Upper lobe of right lung (tissue), 1 donor: ENCODE measurements around the gene SYPL2. TPM values are rescaled to one million over a fixed set of nuclear protein-coding genes. Genes with fewer than 3 reads are reported as not detected.
A peak's percentile ranks its signal among the peaks of the same experiment; 100 is the strongest.

Experiments used
- ATAC-seq: fragments of 200-7000 bp; cut with Tn5 transposase; one replicate; pipeline ENCODE4 v1.9.1; 2020; ENCODE audit warnings: mild to moderate bottlenecking, moderate library complexity
- DNase-seq: peaks from one replicate; pipeline ENCODE4 v3.0.0-alpha.2; 2020
- H3K27ac ChIP-seq: fragments of 200-600 bp; one replicate; pipeline ENCODE4 v1.8.0; 2022
- H3K27me3 ChIP-seq: fragments of 200-600 bp; one replicate; pipeline ENCODE4 v1.8.0; 2022; ENCODE audit warnings: mild to moderate bottlenecking
- H3K36me3 ChIP-seq: fragments of 200-600 bp; one replicate; pipeline ENCODE4 v1.8.0; 2022
- H3K4me1 ChIP-seq: fragments of 200-600 bp; one replicate; pipeline ENCODE4 v1.8.0; 2022
- H3K4me3 ChIP-seq: fragments of 200-600 bp; one replicate; pipeline ENCODE4 v1.8.0; 2022; ENCODE audit warnings: mild to moderate bottlenecking
- H3K9me3 ChIP-seq: fragments of 200-600 bp; one replicate; pipeline ENCODE4 v1.8.0; 2022
- CTCF ChIP-seq: fragments of 200-600 bp; IDR thresholded peaks from one replicate; pipeline ENCODE4 v1.8.0; 2022; ENCODE audit warnings: antibody characterized with exemption
- intact Hi-C: fragments of 100-400 bp; cut with DNase I; formaldehyde crosslinking; loops from one replicate; pipeline ENCODE4 v1.11.0; 2022
- total RNA-seq: library from RNA; stranded (reverse); fragmentation: NEBNext Ultra II Directional; extraction: Animal tissue kit (Norgen Biotek cat#: 25700); gene quantifications from one replicate; pipeline ENCODE4 v1.2.1, GENCODE V29; 2021
- donor health status: DM: no; HTN: yes; CAD: no; lungs with severe emphysema.

SYPL2 gene
- total RNA-seq, 1 donor from 2014 or later: 3.1 TPM

DNA sequence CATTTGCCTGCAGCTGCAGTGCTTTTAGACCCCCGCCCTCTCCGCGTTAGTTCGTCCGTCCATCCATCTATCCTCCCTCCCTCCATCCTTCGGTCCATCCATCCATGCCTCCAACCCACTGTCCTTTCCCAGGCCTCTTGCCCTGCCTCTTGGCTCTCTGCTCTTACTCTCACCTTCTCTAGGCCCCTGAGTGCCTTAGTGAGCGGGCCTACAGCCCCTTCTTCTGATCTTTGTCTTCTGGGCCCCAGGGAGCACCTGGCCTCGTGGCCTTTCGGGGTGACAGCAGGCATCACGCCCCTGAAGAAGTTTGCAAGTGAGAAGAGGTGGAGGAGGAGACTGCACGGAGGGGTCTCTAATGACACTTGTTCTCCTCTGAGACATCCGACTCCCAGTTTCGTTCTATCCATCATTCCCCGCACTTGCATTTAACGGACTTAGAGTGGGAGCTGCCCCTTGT lies 18.2 kb downstream of the SYPL2 start:
- intact Hi-C loops: no loop called here
- H3K27me3 ChIP-seq: no peaks in the 10 kb centered on the region
- H3K27ac ChIP-seq: peak overlapping the region; percentile 98
- no peaks in the 10 kb centered on the region for H3K9me3 ChIP-seq
- H3K4me3 ChIP-seq: peak overlapping the region; percentile 65
- ATAC-seq: no peak
- no peak for DNase-seq
- TF ChIP-seq CTCF: no peak
- peaks cover 4% of the 10 kb centered on the region for H3K4me1 ChIP-seq
- peaks cover 6% of the 10 kb centered on the region for H3K36me3 ChIP-seq

DNA sequence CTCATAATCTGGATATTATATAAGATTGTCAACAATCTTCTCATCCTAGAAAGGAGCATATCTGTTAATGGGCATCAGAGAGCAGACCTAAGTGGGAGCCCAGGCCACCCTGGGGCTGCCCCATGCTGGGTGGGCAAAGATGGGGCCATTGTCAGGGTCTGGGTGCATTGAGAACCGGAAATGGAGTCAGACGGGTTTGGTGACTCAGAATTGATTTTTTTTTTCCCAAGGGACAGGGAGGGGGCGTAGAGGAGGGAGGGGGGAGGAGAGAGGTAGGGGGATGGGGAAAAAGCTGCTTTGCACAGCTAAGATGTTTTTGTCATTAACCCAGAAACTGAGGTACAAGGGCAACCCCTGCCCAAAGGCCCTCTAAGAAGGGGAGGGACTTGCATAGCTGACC lies 18.7 kb downstream of the SYPL2 start:
- Histone ChIP-seq H3K27me3 (no peaks in the 10 kb centered on the region), H3K4me1 (peaks cover 4% of the 10 kb centered on the region), H3K27ac (no peak overlapping the region), H3K4me3 (no peak overlapping the region), H3K36me3 (peaks cover 6% of the 10 kb centered on the region), H3K9me3 (no peaks in the 10 kb centered on the region)
- ATAC-seq (no peak), DNase-seq (no peak)
- TF ChIP-seq CTCF: no peak
- intact Hi-C loops: no loop called here

GRCh38 chr1:109487261-109487660 lies 20.9 kb downstream of the SYPL2 start:
- intact Hi-C loops: no loop called here
- ATAC-seq: no peak
- H3K4me1 ChIP-seq: peaks cover 4% of the 10 kb centered on the region
- TF ChIP-seq CTCF: no peak
- H3K4me3 ChIP-seq: no peak overlapping the region
- no peak overlapping the region for H3K27ac ChIP-seq
- DNase-seq: no peak
- H3K9me3 ChIP-seq: no peaks in the 10 kb centered on the region
- peaks cover 6% of the 10 kb centered on the region for H3K36me3 ChIP-seq
- H3K27me3 ChIP-seq: no peaks in the 10 kb centered on the region

- Histone ChIP-seq H3K36me3 (peaks cover 6% of the 10 kb centered on the region), H3K27me3 (no peaks in the 10 kb centered on the region), H3K4me3 (no peak overlapping the region), H3K9me3 (no peaks in the 10 kb centered on the region), H3K27ac (no peak overlapping the region), H3K4me1 (peaks cover under 1% of the 10 kb centered on the region)
- intact Hi-C loops: no loop called here
- TF ChIP-seq CTCF: no peak
- DNase-seq (no peak), ATAC-seq (no peak)
Observed at GRCh38 chr1:109488201-109488600, 21.9 kb downstream of the SYPL2 start.

GRCh38 chr1:109488696-109489095 lies 22.4 kb downstream of the SYPL2 start:
- Histone ChIP-seq H3K9me3 (no peaks in the 10 kb centered on the region), H3K4me1 (peaks cover 5% of the 10 kb centered on the region), H3K27me3 (no peaks in the 10 kb centered on the region), H3K4me3 (no peak overlapping the region), H3K27ac (no peak overlapping the region), H3K36me3 (peaks cover 6% of the 10 kb centered on the region)
- ATAC-seq (no peak), DNase-seq (no peak)
- TF ChIP-seq CTCF: no peak
- intact Hi-C loops: no loop called here
